Trophoblast cell (in vitro differentiated cells and primary cell): Measurements from ENCODE around the gene CYB561.

ENCODE experiments used
- DNase-seq, 2 donors: peaks; one replicate each; pipeline ENCODE4 v3.0.0-alpha.2; 2016
- H2AFZ ChIP-seq: 2 replicates; pipeline ENCODE4 v1.6.1; 2013; ENCODE audit warnings: low read length, moderate library complexity, mild to moderate bottlenecking; ENCODE audit not compliant: insufficient read depth, poor library complexity
- H2AK5ac ChIP-seq: 2 replicates; pipeline ENCODE4 v1.6.1; 2013; ENCODE audit warnings: mild to moderate bottlenecking, low read length
- H2BK120ac ChIP-seq: 2 replicates; pipeline ENCODE4 v1.6.1; 2013; ENCODE audit warnings: low read length, mild to moderate bottlenecking, moderate library complexity; ENCODE audit not compliant: insufficient read depth, poor library complexity
- H2BK12ac ChIP-seq: 2 replicates; pipeline ENCODE4 v1.6.1; 2013; ENCODE audit warnings: mild to moderate bottlenecking, low read length, moderate library complexity
- H2BK5ac ChIP-seq: 2 replicates; pipeline ENCODE4 v1.6.1; 2013; ENCODE audit warnings: low read length, low read depth, moderate library complexity, mild to moderate bottlenecking; ENCODE audit not compliant: poor library complexity
- H3K14ac ChIP-seq: 2 replicates; pipeline ENCODE4 v1.6.1; 2013; ENCODE audit warnings: mild to moderate bottlenecking, low read length
- H3K18ac ChIP-seq: 2 replicates; pipeline ENCODE4 v1.6.1; 2013; ENCODE audit warnings: mild to moderate bottlenecking, low read length
- H3K23ac ChIP-seq: 2 replicates; pipeline ENCODE4 v1.6.1; 2013; ENCODE audit warnings: low read length
- H3K27ac ChIP-seq: 2 replicates; pipeline ENCODE4 v1.5.1; 2013; ENCODE audit warnings: low read depth, mild to moderate bottlenecking, inconsistent platforms, low read length, moderate library complexity
- H3K27me3 ChIP-seq: 2 replicates; pipeline ENCODE4 v1.6.1; 2013; ENCODE audit warnings: inconsistent platforms, mild to moderate bottlenecking, low read length, moderate library complexity; ENCODE audit not compliant: insufficient read depth
- H3K36me3 ChIP-seq, 2 experiments: 1 replicate in 1 of 2; 2 replicates in 1 of 2; pipeline ENCODE4 v1.6.1; 2013; ENCODE audit warnings: low read length in 2 of 2, mild to moderate bottlenecking in 2 of 2, moderate library complexity in 1 of 2; ENCODE audit not compliant: insufficient read depth in 2 of 2, control insufficient read depth in 1 of 2
- H3K4ac ChIP-seq: 2 replicates; pipeline ENCODE4 v1.6.1; 2013; ENCODE audit warnings: low read depth, mild to moderate bottlenecking, low read length, moderate library complexity
- H3K4me1 ChIP-seq, 2 experiments: 1 replicate in 1 of 2; 2 replicates in 1 of 2; pipeline ENCODE4 v1.6.1; 2013; ENCODE audit warnings: low read length in 2 of 2, mild to moderate bottlenecking in 2 of 2, moderate library complexity in 1 of 2; ENCODE audit not compliant: insufficient read depth in 2 of 2, control insufficient read depth in 1 of 2
- H3K4me2 ChIP-seq: 2 replicates; pipeline ENCODE4 v1.6.1; 2013; ENCODE audit warnings: inconsistent platforms, mild to moderate bottlenecking, low read length, moderate library complexity
- H3K4me3 ChIP-seq: 2 replicates; pipeline ENCODE4 v1.5.1; 2013; ENCODE audit warnings: mild to moderate bottlenecking, low read depth, low read length, inconsistent platforms
- H3K79me1 ChIP-seq: one replicate; pipeline ENCODE4 v1.6.1; 2013; ENCODE audit warnings: low read length
- H3K79me2 ChIP-seq: 2 replicates; pipeline ENCODE4 v1.6.1; 2013; ENCODE audit warnings: low read length, mild to moderate bottlenecking; ENCODE audit not compliant: control insufficient read depth, insufficient read depth, poor library complexity
- H3K9ac ChIP-seq: 2 replicates; pipeline ENCODE4 v1.6.1; 2013; ENCODE audit warnings: mild to moderate bottlenecking, low read length
- H3K9me3 ChIP-seq: 2 replicates; pipeline ENCODE4 v1.6.1; 2013; ENCODE audit warnings: low read depth, mild to moderate bottlenecking, control low read depth, inconsistent platforms, low read length; ENCODE audit not compliant: insufficient read depth
- H4K12ac ChIP-seq: 2 replicates; pipeline ENCODE4 v1.6.1; 2013; ENCODE audit warnings: low read depth, mild to moderate bottlenecking, low read length, moderate library complexity
- H4K8ac ChIP-seq: 2 replicates; pipeline ENCODE4 v1.6.1; 2013; ENCODE audit warnings: low read depth, mild to moderate bottlenecking, low read length, moderate library complexity
- H4K91ac ChIP-seq: one replicate; pipeline ENCODE4 v1.6.1; 2013; ENCODE audit warnings: low read depth, mild to moderate bottlenecking, low read length, moderate library complexity
- WGBS: extraction: QIAGEN DNeasy Blood & Tissue Kit; methylation state at CpG from one replicate; pipeline ENCODE4 v1.1.7; 2013; ENCODE audit warnings: missing lambda C conversion rate; ENCODE audit not compliant: insufficient read length, insufficient coverage; ENCODE audit errors: extremely low coverage; 5-methylcytosine and 5-hydroxymethylcytosine counted together

Gene CYB561

GRCh38 chr17:63441654-63442053, 4.5 kb downstream of the CYB561 start:
- Histone ChIP-seq H3K27ac (no peak overlapping the region), H3K79me1 (peaks cover 12% of the 10 kb centered on the region), H4K8ac (no peak overlapping the region), H4K12ac (no peak overlapping the region), H3K79me2 (peaks cover 11% of the 10 kb centered on the region), H4K91ac (no peak overlapping the region), H2BK120ac (no peak overlapping the region), H3K14ac (no peak overlapping the region), H3K4ac (no peak overlapping the region), H3K4me3 (no peak overlapping the region), H2AFZ (no peak overlapping the region), H3K9me3 (no peaks in the 10 kb centered on the region), H3K36me3 (no peaks in the 10 kb centered on the region), H3K27me3 (no peaks in the 10 kb centered on the region), H2AK5ac (no peak overlapping the region), H3K4me2 (no peak overlapping the region), H3K9ac (no peak overlapping the region), H2BK5ac (no peak overlapping the region), H3K23ac (no peak overlapping the region), H3K4me1 (peaks cover 8 to 14% of the 10 kb centered on the region in 2 experiments), H3K18ac (no peak overlapping the region), H2BK12ac (no peak overlapping the region)
- DNase-seq = no peak
- WGBS = no CpG with 5 or more reads among the region's 13 CpGs

- Histone ChIP-seq H3K4me1 (peaks cover 4 to 10% of the 10 kb centered on the region in 2 experiments), H2BK120ac (no peak overlapping the region), H3K4ac (no peak overlapping the region), H2BK12ac (no peak overlapping the region), H3K9me3 (no peaks in the 10 kb centered on the region), H3K36me3 (no peaks in the 10 kb centered on the region), H4K91ac (no peak overlapping the region), H3K9ac (no peak overlapping the region), H2BK5ac (no peak overlapping the region), H3K23ac (no peak overlapping the region), H3K27ac (no peak overlapping the region), H3K4me3 (no peak overlapping the region), H2AK5ac (no peak overlapping the region), H3K4me2 (no peak overlapping the region), H2AFZ (no peak overlapping the region), H4K8ac (no peak overlapping the region), H3K79me2 (peaks cover 6% of the 10 kb centered on the region), H4K12ac (no peak overlapping the region), H3K18ac (no peak overlapping the region), H3K79me1 (peaks cover 6% of the 10 kb centered on the region), H3K14ac (no peak overlapping the region), H3K27me3 (no peaks in the 10 kb centered on the region)
- WGBS = no CpG with 5 or more reads among the region's 16 CpGs
- DNase-seq = no peak
Measured at GRCh38 chr17:63440770-63441335, 5.3 kb downstream of the CYB561 start.

- no peak overlapping the region for H2BK120ac ChIP-seq
- H3K4me3 ChIP-seq = no peak overlapping the region
- H2BK5ac ChIP-seq = no peak overlapping the region
- H3K79me2 ChIP-seq = no peaks in the 10 kb centered on the region
- no peak overlapping the region for H2BK12ac ChIP-seq
- H3K36me3 ChIP-seq = peaks cover under 1 to 4% of the 10 kb centered on the region in 2 experiments
- H2AK5ac ChIP-seq = no peak overlapping the region
- no peak overlapping the region for H3K4me2 ChIP-seq
- peak overlapping the region; percentile 52 for H3K18ac ChIP-seq
- no peak for DNase-seq
- no peak overlapping the region for H4K91ac ChIP-seq
- H3K27me3 ChIP-seq = no peaks in the 10 kb centered on the region
- no peak overlapping the region for H3K27ac ChIP-seq
- peaks cover 0 to 6% of the 10 kb centered on the region in 2 experiments for H3K4me1 ChIP-seq
- no peak overlapping the region for H3K9ac ChIP-seq
- no peaks in the 10 kb centered on the region for H3K9me3 ChIP-seq
- H3K23ac ChIP-seq = no peak overlapping the region
- H3K79me1 ChIP-seq = peaks cover under 1% of the 10 kb centered on the region
- H3K4ac ChIP-seq = no peak overlapping the region
- H3K14ac ChIP-seq = no peak overlapping the region
- no CpG with 5 or more reads among the region's 22 CpGs for WGBS
- H4K12ac ChIP-seq = no peak overlapping the region
- no peak overlapping the region for H4K8ac ChIP-seq
- H2AFZ ChIP-seq = peak overlapping the region; percentile 59
Measured at GRCh38 chr17:63440127-63440769, 5.9 kb downstream of the CYB561 start.

GRCh38 chr17:63439687-63440086, 6.4 kb downstream of the CYB561 start:
- H2BK12ac ChIP-seq = no peak overlapping the region
- no peak overlapping the region for H3K4me3 ChIP-seq
- H3K4ac ChIP-seq = no peak overlapping the region
- no peaks in the 10 kb centered on the region for H3K9me3 ChIP-seq
- DNase-seq = no peak
- H3K79me1 ChIP-seq = no peaks in the 10 kb centered on the region
- no peak overlapping the region for H3K18ac ChIP-seq
- H4K8ac ChIP-seq = no peak overlapping the region
- no peak overlapping the region for H2BK120ac ChIP-seq
- no peak overlapping the region for H3K9ac ChIP-seq
- peaks cover 0 to 6% of the 10 kb centered on the region in 2 experiments for H3K4me1 ChIP-seq
- H3K36me3 ChIP-seq = peaks cover 5 to 8% of the 10 kb centered on the region in 2 experiments
- no peaks in the 10 kb centered on the region for H3K79me2 ChIP-seq
- H3K14ac ChIP-seq = no peak overlapping the region
- no peak overlapping the region for H3K23ac ChIP-seq
- H2BK5ac ChIP-seq = no peak overlapping the region
- H3K27ac ChIP-seq = no peak overlapping the region
- no peak overlapping the region for H4K12ac ChIP-seq
- H3K4me2 ChIP-seq = no peak overlapping the region
- H3K27me3 ChIP-seq = no peaks in the 10 kb centered on the region
- no peak overlapping the region for H2AK5ac ChIP-seq
- H2AFZ ChIP-seq = no peak overlapping the region
- no peak overlapping the region for H4K91ac ChIP-seq
- no CpG with 5 or more reads among the region's 8 CpGs for WGBS
